Right forelimb (tissue), 1 donor: Measurements from ENCODE around the gene TRMT44.
A peak's percentile ranks its signal among the peaks of the same experiment; 100 is the strongest.

Source experiments
- DNase-seq: peaks from one replicate; pipeline ENCODE4 v3.0.0-alpha.2; 2018

The TRMT44 gene

DNA sequence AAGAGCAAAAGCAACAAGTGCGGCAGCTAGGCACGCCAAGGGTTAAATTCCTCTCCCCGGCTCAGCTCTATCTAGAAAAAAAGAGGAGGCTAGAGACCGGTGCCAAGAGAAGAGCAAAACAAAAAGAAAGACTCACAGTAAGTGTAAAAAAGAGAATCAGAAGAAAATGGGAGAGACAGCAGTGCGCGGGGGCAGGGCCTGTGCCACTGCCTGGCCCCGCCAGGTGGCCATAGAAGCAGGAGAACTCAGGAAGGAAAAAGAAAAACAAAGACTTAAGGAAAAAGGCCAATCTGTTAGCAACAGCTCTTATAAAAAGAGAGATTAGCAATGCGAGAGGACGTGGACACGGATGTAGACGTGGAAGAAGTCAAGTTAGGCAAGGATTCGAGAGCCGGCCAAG lies 3.3 kb upstream of the TRMT44 start:
- DNase-seq = no peak

GRCh38 chr4:8438743-8439142 lies 1.8 kb upstream of the TRMT44 start:
- DNase-seq = no peak

GRCh38 chr4:8439168-8439567 lies 1.4 kb upstream of the TRMT44 start:
- no peak for DNase-seq

- no peak for DNase-seq
Measured at GRCh38 chr4:8439914-8440491, 574 bp upstream of the TRMT44 start.

- DNase-seq = no peak
Measured at GRCh38 chr4:8441499-8442091, 1.0 kb downstream of the TRMT44 start.

DNA sequence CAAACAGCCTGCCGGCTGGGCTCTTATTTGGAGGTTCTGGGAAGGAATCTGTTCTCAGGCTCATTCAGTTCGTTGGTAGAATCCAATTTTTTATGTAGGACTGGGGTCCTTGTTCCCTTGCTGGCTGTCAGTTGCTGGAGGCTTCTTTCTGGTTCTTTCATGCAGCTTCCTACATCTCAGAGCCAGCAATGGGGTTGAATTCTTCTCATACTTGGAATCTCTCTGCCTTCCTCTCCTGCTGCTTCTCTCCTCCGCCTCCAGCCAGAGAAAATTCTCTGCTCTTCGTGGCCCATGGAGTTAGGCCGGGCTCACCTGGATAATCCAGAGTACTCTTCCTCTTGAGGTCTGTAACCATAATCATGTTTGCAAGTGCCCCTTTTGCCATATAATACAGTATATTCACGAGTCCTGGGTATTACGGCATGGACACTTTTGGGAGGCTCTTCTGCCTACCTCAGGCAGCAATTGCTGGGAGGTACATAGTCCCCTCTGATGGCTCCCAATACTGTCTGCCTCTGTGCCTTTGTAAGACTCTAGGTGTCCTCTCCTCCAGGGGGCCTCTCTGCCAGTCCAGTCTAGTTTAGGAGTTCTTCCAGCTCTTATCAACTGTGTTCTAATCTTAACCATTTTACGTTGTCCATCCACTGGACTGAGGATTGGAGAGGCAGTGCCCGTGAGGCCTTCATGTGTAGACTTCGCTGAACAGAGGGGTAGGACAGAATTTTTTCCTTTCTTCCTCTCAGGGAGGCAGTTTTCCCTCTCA lies 2.2 kb downstream of the TRMT44 start:
- no peak for DNase-seq

- DNase-seq = no peak
Measured at GRCh38 chr4:8443801-8444200, 3.2 kb downstream of the TRMT44 start.

DNA sequence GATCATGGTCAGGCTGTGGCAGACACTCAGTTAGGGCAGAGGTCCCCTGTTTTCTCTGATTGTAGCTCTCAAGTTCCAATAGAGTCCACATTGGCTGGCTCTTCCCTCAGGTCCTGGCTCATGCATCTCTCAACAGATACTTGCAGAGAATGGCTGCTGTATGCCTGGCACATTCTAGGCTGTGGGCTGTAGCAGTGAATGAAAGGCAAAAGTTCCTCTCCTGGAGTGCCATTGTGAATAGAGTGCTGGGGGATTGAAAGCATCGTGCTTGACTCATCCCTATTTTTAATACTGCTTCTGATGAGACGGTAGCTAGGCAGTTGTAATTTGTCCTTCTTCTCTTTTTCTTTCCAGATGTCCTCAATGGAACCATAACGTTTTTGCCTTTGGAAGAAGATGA lies 5.5 kb downstream of the TRMT44 start:
- DNase-seq = no peak

DNA sequence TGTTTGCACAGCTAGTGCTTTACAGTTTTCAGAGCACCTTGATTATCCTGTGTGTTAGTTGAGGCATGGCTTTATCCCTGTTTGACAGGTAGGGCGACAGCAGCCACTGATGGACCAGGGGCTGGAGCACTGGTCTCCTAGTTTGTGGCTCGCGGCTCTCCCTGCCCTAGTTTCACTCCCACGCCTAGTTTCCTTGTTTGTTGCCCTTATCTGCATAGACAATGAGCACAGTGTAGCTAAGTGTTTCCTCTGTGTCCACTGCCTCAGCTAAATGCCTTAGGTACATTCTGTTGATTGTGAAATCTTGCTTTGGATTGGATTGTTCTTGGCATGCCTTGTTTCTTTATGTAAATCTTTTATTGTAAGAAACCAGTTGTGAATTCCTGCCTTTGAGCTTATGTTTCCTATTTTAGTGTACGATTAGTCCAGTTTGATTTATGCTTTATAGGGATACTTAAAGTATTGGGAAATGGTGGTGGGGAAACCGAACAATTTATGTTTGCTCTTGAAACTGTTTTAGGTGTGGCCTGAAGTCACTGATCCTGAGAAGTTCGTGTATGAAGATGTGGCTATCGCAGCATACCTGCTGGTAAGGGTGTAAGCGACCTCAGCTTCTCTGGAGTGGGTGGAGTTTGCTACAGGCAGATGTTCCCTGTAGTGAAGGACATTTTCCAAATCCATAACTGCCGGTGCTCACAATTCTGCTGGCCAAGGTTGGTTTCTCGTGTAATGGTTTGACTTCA lies 11.0 kb downstream of the TRMT44 start:
- no peak for DNase-seq

GRCh38 chr4:8453957-8454356 lies 13.4 kb downstream of the TRMT44 start:
- no peak for DNase-seq

DNA sequence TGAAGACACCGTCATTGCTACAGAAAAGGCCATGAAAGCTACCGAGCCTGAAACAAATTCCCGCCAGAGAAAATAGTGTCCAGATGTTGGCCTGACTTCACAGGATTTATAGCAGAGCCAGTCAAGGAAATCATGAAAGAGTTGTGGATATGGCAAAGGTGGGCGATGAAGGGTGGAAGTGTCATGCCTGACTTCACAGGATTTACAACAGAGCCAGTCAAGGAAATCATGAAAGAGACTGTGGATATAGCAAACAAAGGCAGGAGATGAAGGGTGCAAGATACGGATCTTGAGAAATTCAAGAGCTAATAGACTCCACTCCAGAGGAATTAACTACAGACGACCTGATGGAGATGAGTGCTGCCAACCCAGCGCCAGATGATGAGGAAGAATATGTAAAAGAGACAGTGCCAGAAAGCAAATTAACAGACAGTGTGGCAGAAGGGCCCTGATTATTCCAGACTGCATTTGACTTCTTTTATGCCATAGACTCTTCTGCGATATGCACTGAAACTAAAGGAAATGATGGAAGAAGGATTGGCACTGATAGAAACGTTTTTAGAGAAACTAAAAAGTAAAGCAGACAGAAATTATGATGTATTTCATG lies 17.2 kb downstream of the TRMT44 start:
- no peak for DNase-seq

- DNase-seq = no peak
Measured at GRCh38 chr4:8459867-8460445, 19.4 kb downstream of the TRMT44 start.

DNA sequence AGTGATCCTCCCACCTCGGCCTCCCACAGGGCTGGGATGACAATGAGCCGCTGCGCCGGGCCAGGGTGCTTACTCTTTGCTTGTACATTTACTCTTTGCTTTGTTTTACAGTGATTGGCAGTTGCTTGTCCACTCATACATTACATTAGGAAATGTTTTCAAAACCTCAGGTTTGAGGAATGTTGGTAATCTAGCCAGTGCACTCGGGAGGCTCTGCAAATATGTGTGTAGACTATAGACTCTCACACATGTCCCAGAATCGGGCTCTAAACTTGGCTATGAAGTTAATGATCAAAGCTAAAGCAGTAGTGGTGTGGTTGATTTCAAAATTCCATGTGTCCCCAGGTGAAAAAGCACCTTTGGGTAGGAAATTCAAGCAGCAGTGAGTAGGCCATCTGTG lies 20.5 kb downstream of the TRMT44 start:
- DNase-seq = no peak

GRCh38 chr4:8461616-8462015 lies 21.0 kb downstream of the TRMT44 start:
- DNase-seq = no peak

DNA sequence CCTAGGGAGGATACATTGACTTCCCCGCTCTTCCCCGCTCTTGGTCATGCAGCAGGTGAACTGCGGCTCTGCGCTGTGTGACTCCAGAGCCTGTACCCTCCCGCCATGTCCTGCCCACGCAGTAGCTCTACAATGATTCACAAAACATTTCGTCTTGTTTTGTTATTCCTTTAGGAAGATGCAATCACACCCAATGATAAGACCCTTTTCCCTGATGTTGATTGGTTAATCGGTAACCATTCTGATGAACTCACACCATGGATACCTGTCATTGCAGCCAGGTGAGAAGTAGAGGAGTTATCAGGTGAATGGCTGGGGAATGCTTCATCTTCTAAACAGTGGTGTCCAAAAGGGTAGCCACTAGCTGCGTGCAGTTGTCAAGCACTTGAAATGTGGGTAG lies 23.2 kb downstream of the TRMT44 start:
- DNase-seq = no peak

GRCh38 chr4:8464381-8464780 lies 23.8 kb downstream of the TRMT44 start:
- DNase-seq = no peak

- DNase-seq = no peak
Measured at GRCh38 chr4:8465615-8466611, 25.3 kb downstream of the TRMT44 start.

DNA sequence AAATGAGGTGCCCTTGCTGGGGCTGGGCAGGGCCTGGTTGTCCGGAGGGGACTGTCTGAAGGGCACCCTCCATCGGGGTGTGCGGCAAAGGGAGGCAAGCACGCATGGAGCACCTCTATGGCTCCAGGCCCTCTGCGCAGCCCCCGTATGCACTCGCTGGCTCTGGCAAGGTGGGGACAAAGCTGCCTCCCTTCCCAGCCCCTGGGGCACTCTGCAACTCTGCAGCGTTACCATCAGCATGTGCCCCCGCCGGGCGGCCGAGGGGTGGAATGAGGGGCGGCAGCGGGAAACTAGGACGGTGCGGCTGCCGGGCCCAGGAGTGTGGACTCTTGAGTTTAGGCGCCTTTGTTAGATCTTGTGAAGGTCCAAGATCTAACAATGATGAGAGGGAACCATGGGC lies 26.4 kb downstream of the TRMT44 start:
- no peak for DNase-seq

DNA sequence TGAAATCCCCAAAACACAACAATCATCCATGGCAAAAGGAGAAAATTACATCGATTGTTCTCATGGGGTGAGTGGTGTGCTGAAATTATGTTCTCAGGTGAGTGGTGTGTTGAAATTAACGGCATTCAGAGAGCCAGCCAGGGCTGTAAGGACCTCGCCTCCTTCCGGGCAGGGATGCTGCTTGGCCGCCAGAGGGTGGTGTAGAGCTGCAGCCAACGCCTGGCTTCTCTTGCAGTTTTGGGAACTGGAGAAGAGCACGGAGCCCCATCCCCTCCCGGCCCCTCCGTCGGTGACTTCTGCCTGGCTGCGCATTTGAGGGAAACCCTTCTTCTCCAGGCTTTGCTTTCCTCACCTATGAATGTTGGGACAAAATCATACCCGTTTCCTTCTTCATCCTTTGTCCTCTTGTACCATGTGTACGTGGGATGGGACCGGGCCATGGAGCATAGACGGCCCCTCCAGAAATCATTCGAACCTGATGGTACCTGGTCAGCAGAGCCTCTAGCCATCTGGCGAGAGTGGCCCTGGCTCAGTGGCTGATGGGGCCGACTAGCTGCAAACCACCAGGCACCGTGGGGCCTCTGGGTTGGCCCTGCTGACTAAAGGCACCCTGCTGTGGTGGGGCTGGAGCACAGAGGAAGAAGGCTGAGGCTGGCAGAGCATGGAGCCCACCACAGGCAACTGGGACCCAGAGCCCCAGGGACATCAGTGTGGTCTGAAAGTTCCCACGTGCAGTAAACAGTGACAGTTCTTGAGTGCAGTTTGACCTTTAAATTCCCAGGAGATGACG lies 28.4 kb downstream of the TRMT44 start:
- peak; percentile 82 for DNase-seq

DNA sequence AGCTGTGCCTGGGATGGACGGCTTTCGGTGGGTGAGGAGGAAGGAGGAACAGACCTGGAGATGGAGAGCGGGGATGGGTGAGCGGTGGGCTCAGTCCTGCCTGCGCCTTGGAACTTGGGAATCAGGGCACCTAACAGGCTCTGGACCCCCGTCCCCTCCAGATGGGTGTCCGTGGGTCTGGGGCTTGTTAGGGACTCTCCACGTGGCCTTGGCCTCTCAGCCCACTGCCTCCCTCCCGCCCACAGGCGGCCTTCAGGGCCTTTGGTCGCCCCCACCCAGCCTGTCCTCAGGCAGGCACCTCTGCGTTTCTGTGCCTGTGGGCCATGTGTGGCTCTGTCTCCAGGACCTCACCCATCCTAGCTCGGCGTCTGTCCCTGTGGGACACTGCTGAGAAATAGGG lies 29.0 kb downstream of the TRMT44 start:
- no peak for DNase-seq
